Uterus (tissue), 2 donors: ENCODE measurements around the gene PTPRG.

ENCODE experiments used
- CTCF ChIP-seq, 4 experiments: fragments of 200-600 bp in 2 of 4; fragments of 450-650 bp in 2 of 4; sonication (generic) in 2 of 4; IDR thresholded peaks; one replicate each; pipeline ENCODE4 v1.5.1; 2016 to 2019; ENCODE audit warnings: antibody characterized with exemption in 4 of 4, mild to moderate bottlenecking in 2 of 4, moderate library complexity in 1 of 4
- POLR2A ChIP-seq, 2 donors: fragments of 450-650 bp; IDR thresholded peaks; one replicate each; pipeline ENCODE4 v1.6.1; 2016; ENCODE audit warnings: antibody characterized with exemption in 2 of 2, mild to moderate bottlenecking in 1 of 2, moderate library complexity in 1 of 2

GRCh38 chr3:62332835-62333244 is 771.5 kb downstream of the PTPRG start:
- TF ChIP-seq POLR2A (IDR thresholded peaks at IDR 0.05) (no peak), CTCF (IDR thresholded peaks at IDR 0.05) (peak in 2 of 4 experiments; percentile 11 to 29)
